HepG2 (cell line): Measurements from ENCODE around the gene CDC42EP5. TPM values are rescaled to one million over a fixed set of nuclear protein-coding genes. Genes with fewer than 3 reads are reported as not detected.

Source experiments
- AGO1 ChIP-seq: fragments of 200-400 bp; formaldehyde crosslinking; IDR thresholded peaks from 2 replicates; pipeline ENCODE4 v1.6.1; 2017; ENCODE audit warnings: mild to moderate bottlenecking, low read depth, low read length, moderate library complexity; ENCODE audit not compliant: poor library complexity, severe bottlenecking
- ARNT ChIP-seq: fragments of 450-650 bp; IDR thresholded peaks from 2 replicates; pipeline ENCODE4 v1.6.1; 2017
- BCLAF1 ChIP-seq: fragments of 450-650 bp; IDR thresholded peaks from 2 replicates; pipeline ENCODE4 v1.6.1; 2017; ENCODE audit warnings: mild to moderate bottlenecking
- EHMT2 ChIP-seq: fragments of 200-600 bp; sonication (generic); IDR thresholded peaks from 2 replicates; pipeline ENCODE4 v1.7.0; 2017; ENCODE audit warnings: antibody characterized with exemption, low read depth, low read length, borderline replicate concordance
- MTF2 ChIP-seq: sonication (generic); formaldehyde crosslinking; IDR thresholded peaks from 2 replicates; pipeline ENCODE4 v1.5.0; 2020; ENCODE audit warnings: missing genetic modification reagents, borderline replicate concordance
- MYPOP ChIP-seq: sonication (generic); formaldehyde crosslinking; IDR thresholded peaks from 2 replicates; pipeline ENCODE4 v1.8.1; 2023; ENCODE audit warnings: mild to moderate bottlenecking, moderate library complexity, missing genetic modification reagents
- NFKB2 ChIP-seq: sonication (generic); formaldehyde crosslinking; IDR thresholded peaks from 2 replicates; pipeline ENCODE4 v1.4.0; 2020; ENCODE audit warnings: missing genetic modification reagents, borderline replicate concordance
- ZFP90 ChIP-seq: sonication (generic); formaldehyde crosslinking; IDR thresholded peaks from 2 replicates; pipeline ENCODE4 v1.8.0; 2022; ENCODE audit warnings: missing genetic modification reagents, mild to moderate bottlenecking, inconsistent platforms, borderline replicate concordance
- ZNF101 ChIP-seq: sonication (generic); formaldehyde crosslinking; IDR thresholded peaks from 2 replicates; pipeline ENCODE4 v1.4.0; 2020; ENCODE audit warnings: mild to moderate bottlenecking, low read depth, missing genetic modification reagents, borderline replicate concordance
- ZNF597 ChIP-seq: sonication (generic); formaldehyde crosslinking; IDR thresholded peaks from 2 replicates; pipeline ENCODE4 v1.5.0; 2020; ENCODE audit warnings: missing genetic modification reagents
- ZNF670 ChIP-seq: sonication (generic); formaldehyde crosslinking; IDR thresholded peaks from 2 replicates; pipeline ENCODE4 v1.8.0; 2022; ENCODE audit warnings: mild to moderate bottlenecking, missing genetic modification reagents, borderline replicate concordance
- polyA plus RNA-seq, 8 experiments: library from polyadenylated mRNA; depleted of rRNA in 3 of 8; stranded (reverse) in 7 of 8; unstranded in 1 of 8; fragments of >200 nt; fragmentation: Illumina TruSeq in 4 of 8; extraction: Trizol in 4 of 8; gene quantifications; 2 replicates each; pipeline versions ENCODE4 v1.2.1 to v1.2.3, GENCODE V29; 2011 to 2016; ENCODE audit warnings: low read depth in 4 of 8, missing spikeins in 1 of 8, mixed read lengths in 1 of 8; ENCODE audit not compliant: insufficient read depth in 1 of 8
- total RNA-seq, 5 experiments: library from RNA; depleted of rRNA; stranded (reverse); fragments of >200 nt; fragmentation: Illumina TruSeq; extraction: Trizol; gene quantifications; 2 replicates each; pipeline ENCODE4 v1.2.3, GENCODE V29; 2016; ENCODE audit warnings: low read depth in 1 of 5
- TF ChIP-seq, protein P1 (sequence below): sonication (generic); formaldehyde crosslinking; IDR thresholded peaks from 2 replicates; pipeline ENCODE4 v1.4.0; 2020; ENCODE audit warnings: mild to moderate bottlenecking, low read depth, missing genetic modification reagents
- TF ChIP-seq, protein P2 (sequence below): sonication (generic); formaldehyde crosslinking; IDR thresholded peaks from 2 replicates; pipeline ENCODE4 v1.4.0; 2020; ENCODE audit warnings: low read depth, mild to moderate bottlenecking, missing genetic modification reagents

CDC42EP5 gene
- total and polyA plus RNA-seq, 2 of the 13 experiments (the other 11 are each of a cell fraction or from before 2014, with no cell fraction given): 0.41 to 1.6 TPM

- TF ChIP-seq NFKB2: no peak
- no peak for TF ChIP-seq ZFP90 (CRISPR knock-in tag)
- no peak for TF ChIP-seq BCLAF1
- TF ChIP-seq MYPOP (CRISPR knock-in tag): no peak
- TF ChIP-seq ZNF597 (CRISPR knock-in tag): no peak
- TF ChIP-seq AGO1: peak; percentile 89
- TF ChIP-seq, protein P1, sequence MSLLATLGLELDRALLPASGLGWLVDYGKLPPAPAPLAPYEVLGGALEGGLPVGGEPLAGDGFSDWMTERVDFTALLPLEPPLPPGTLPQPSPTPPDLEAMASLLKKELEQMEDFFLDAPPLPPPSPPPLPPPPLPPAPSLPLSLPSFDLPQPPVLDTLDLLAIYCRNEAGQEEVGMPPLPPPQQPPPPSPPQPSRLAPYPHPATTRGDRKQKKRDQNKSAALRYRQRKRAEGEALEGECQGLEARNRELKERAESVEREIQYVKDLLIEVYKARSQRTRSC: no peak
- no peak for TF ChIP-seq MTF2
- no peak for TF ChIP-seq ZNF101 (CRISPR knock-in tag)
- TF ChIP-seq ZNF670 (CRISPR knock-in tag): no peak
- TF ChIP-seq EHMT2: no peak
- no peak for TF ChIP-seq ARNT
- TF ChIP-seq, protein P2, sequence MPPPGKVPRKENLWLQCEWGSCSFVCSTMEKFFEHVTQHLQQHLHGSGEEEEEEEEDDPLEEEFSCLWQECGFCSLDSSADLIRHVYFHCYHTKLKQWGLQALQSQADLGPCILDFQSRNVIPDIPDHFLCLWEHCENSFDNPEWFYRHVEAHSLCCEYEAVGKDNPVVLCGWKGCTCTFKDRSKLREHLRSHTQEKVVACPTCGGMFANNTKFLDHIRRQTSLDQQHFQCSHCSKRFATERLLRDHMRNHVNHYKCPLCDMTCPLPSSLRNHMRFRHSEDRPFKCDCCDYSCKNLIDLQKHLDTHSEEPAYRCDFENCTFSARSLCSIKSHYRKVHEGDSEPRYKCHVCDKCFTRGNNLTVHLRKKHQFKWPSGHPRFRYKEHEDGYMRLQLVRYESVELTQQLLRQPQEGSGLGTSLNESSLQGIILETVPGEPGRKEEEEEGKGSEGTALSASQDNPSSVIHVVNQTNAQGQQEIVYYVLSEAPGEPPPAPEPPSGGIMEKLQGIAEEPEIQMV (CRISPR knock-in tag): no peak
Observed at GRCh38 chr19:54430306-54431254, 42.5 kb downstream of the CDC42EP5 start (continued).
